Peyer's patch (tissue), 4 donors: ENCODE measurements around the gene LRBA. TPM values are rescaled to one million over a fixed set of nuclear protein-coding genes. Genes with fewer than 3 reads are reported as not detected.

ENCODE experiments used
- DNase-seq, 3 donors: peaks; one replicate each; pipeline ENCODE4 v3.0.0-alpha.2; 2017 to 2019
- H3K27ac ChIP-seq, 4 donors: fragments of 200-600 bp; sonication (generic); one replicate each; pipeline ENCODE4 v1.5.1; 2016 to 2019
- H3K27me3 ChIP-seq, 2 donors: fragments of 200-600 bp; sonication (generic); one replicate each; pipeline ENCODE4 v1.5.1; 2019
- H3K36me3 ChIP-seq, 3 donors: fragments of 200-600 bp; sonication (generic); one replicate each; pipeline ENCODE4 v1.5.1; 2016 to 2019
- H3K4me1 ChIP-seq, 4 donors: fragments of 200-600 bp; sonication (generic); one replicate each; pipeline ENCODE4 v1.5.1; 2016 to 2019
- H3K4me3 ChIP-seq, 4 donors: fragments of 200-600 bp; sonication (generic); 1 replicate in 3 of 4; 2 replicates in 1 of 4; pipeline ENCODE4 v1.5.1; 2016 to 2019; ENCODE audit warnings: mild to moderate bottlenecking in 1 of 4
- H3K9me3 ChIP-seq, 4 donors: fragments of 200-600 bp; sonication (generic); one replicate each; pipeline ENCODE4 v1.5.1; 2016 to 2019; ENCODE audit warnings: mild to moderate bottlenecking in 1 of 4
- CTCF ChIP-seq, 6 experiments: fragments of 450-650 bp in 4 of 6; fragments of 200-600 bp in 2 of 6; sonication (generic) in 1 of 6; IDR thresholded peaks; one replicate each; pipeline ENCODE4 v1.5.1; 2017 to 2019; ENCODE audit warnings: antibody characterized with exemption in 6 of 6, mild to moderate bottlenecking in 3 of 6, moderate library complexity in 1 of 6
- POLR2A ChIP-seq, 2 donors: fragments of 450-650 bp; IDR thresholded peaks; one replicate each; pipeline ENCODE4 v1.5.1; 2017; ENCODE audit warnings: antibody characterized with exemption in 2 of 2, mild to moderate bottlenecking in 2 of 2, moderate library complexity in 2 of 2
- total RNA-seq, 4 donors: library from RNA; depleted of rRNA; stranded (reverse); fragments of >200 nt; gene quantifications; one replicate each; pipeline ENCODE4 v1.1.0, GENCODE V29; 2016

The LRBA gene
- total RNA-seq, 4 donors from 2014 or later, result 71.5 to 120 (median 91.7) TPM

GRCh38 chr4:150588316-150588715 is 426.8 kb downstream of the LRBA start:
- Histone ChIP-seq H3K36me3 (peaks cover 0 to 11% (median 0%) of the 10 kb centered on the region in 3 donors), H3K9me3 (no peaks in the 10 kb centered on the region), H3K27ac (peak overlapping the region in 3 of 4 donors; percentile 1 to 86 (median 21)), H3K27me3 (no peaks in the 10 kb centered on the region), H3K4me3 (peak overlapping the region in 2 of 4 donors; percentile 15 to 46), H3K4me1 (no peaks in the 10 kb centered on the region)
- no peak for TF ChIP-seq CTCF (IDR thresholded peaks at IDR 0.05)
- DNase-seq, result no peak

GRCh38 chr4:150586162-150586810 is 428.8 kb downstream of the LRBA start:
- H3K36me3 ChIP-seq, result peaks cover 0 to 22% (median 0%) of the 10 kb centered on the region in 3 donors
- peak overlapping the region in 1 of 4 donors; percentile 46 for H3K4me3 ChIP-seq
- no peaks in the 10 kb centered on the region for H3K4me1 ChIP-seq
- H3K27ac ChIP-seq, result peak overlapping the region in 1 of 4 donors; percentile 86
- no peak for TF ChIP-seq POLR2A (IDR thresholded peaks at IDR 0.05)
- TF ChIP-seq CTCF (IDR thresholded peaks at IDR 0.05), result no peak
- no peaks in the 10 kb centered on the region for H3K27me3 ChIP-seq
- no peaks in the 10 kb centered on the region for H3K9me3 ChIP-seq
- DNase-seq, result no peak

- peak overlapping the region in 1 of 4 donors; percentile 86 for H3K27ac ChIP-seq
- no peaks in the 10 kb centered on the region for H3K27me3 ChIP-seq
- H3K4me3 ChIP-seq, result peak overlapping the region in 2 of 4 donors; percentile 20 to 46
- no peak for TF ChIP-seq CTCF (IDR thresholded peaks at IDR 0.05)
- no peak for TF ChIP-seq POLR2A (IDR thresholded peaks at IDR 0.05)
- H3K4me1 ChIP-seq, result no peaks in the 10 kb centered on the region
- H3K9me3 ChIP-seq, result no peaks in the 10 kb centered on the region
- H3K36me3 ChIP-seq, result peaks cover 0 to 22% (median 0%) of the 10 kb centered on the region in 3 donors
- no peak for DNase-seq
These were observed 429.5 kb downstream of the LRBA start for GRCh38 chr4:150585611-150586010.

- Histone ChIP-seq H3K4me1 (no peaks in the 10 kb centered on the region), H3K9me3 (no peaks in the 10 kb centered on the region), H3K27ac (peak overlapping the region; percentile 61 to 87 (median 74)), H3K27me3 (no peaks in the 10 kb centered on the region), H3K4me3 (peak overlapping the region; percentile 32 to 47 (median 41)), H3K36me3 (peaks cover 0 to 19% (median 0%) of the 10 kb centered on the region in 3 donors)
- no peak for DNase-seq
- TF ChIP-seq CTCF (IDR thresholded peaks at IDR 0.05) (no peak), POLR2A (IDR thresholded peaks at IDR 0.05) (no peak)
These were observed 430.8 kb downstream of the LRBA start for GRCh38 chr4:150584111-150584915.

- Histone ChIP-seq H3K4me1 (no peaks in the 10 kb centered on the region), H3K4me3 (peak overlapping the region; percentile 32 to 47 (median 41)), H3K27ac (peak overlapping the region; percentile 61 to 87 (median 74)), H3K36me3 (peaks cover 0 to 16% (median 0%) of the 10 kb centered on the region in 3 donors), H3K27me3 (no peaks in the 10 kb centered on the region), H3K9me3 (no peaks in the 10 kb centered on the region)
- DNase-seq, result peak in 2 of 3 donors; percentile 43 to 48
- TF ChIP-seq CTCF (IDR thresholded peaks at IDR 0.05), result no peak
- TF ChIP-seq POLR2A (IDR thresholded peaks at IDR 0.05), result no peak
These were observed 431.6 kb downstream of the LRBA start for GRCh38 chr4:150583287-150584110.
